HepG2 (cell line): ENCODE data around the gene CASD1. TPM values are rescaled to one million over a fixed set of nuclear protein-coding genes. Genes with fewer than 3 reads are reported as not detected.

Experiments used
- BCL6 ChIP-seq: IDR thresholded peaks from 2 replicates; pipeline ENCODE4 v1.6.1; 2016; ENCODE audit warnings: missing genetic modification reagents, missing compliant biosample characterization
- BORCS8-MEF2B ChIP-seq: sonication (generic); formaldehyde crosslinking; IDR thresholded peaks from 2 replicates; pipeline ENCODE4 v1.8.0; 2022; ENCODE audit warnings: mild to moderate bottlenecking, missing genetic modification reagents
- GABPB1 ChIP-seq: IDR thresholded peaks from 2 replicates; pipeline ENCODE4 v1.6.1; 2016; ENCODE audit warnings: mild to moderate bottlenecking, missing genetic modification reagents, moderate library complexity, missing compliant biosample characterization
- HHEX ChIP-seq: IDR thresholded peaks from 2 replicates; pipeline ENCODE4 v1.6.1; 2016; ENCODE audit warnings: control low read depth
- IKZF4 ChIP-seq: sonication (generic); formaldehyde crosslinking; IDR thresholded peaks from 2 replicates; pipeline ENCODE4 v1.5.1; 2020; ENCODE audit warnings: borderline replicate concordance, mild to moderate bottlenecking, low read depth, missing genetic modification reagents; ENCODE audit errors: not compliant biosample characterization
- SNAI1 ChIP-seq: sonication (generic); formaldehyde crosslinking; IDR thresholded peaks from 2 replicates; pipeline ENCODE4 v1.5.0; 2020; ENCODE audit warnings: mild to moderate bottlenecking, missing genetic modification reagents, borderline replicate concordance
- THAP9 ChIP-seq: sonication (generic); formaldehyde crosslinking; IDR thresholded peaks from 2 replicates; pipeline ENCODE4; 2020; ENCODE audit warnings: missing genetic modification reagents, mild to moderate bottlenecking, borderline replicate concordance
- ZBTB14 ChIP-seq: sonication (generic); formaldehyde crosslinking; IDR thresholded peaks from 2 replicates; pipeline ENCODE4 v1.4.0; 2020; ENCODE audit warnings: missing genetic modification reagents
- ZBTB43 ChIP-seq: sonication (generic); formaldehyde crosslinking; conservative IDR thresholded peaks from 2 replicates; pipeline ENCODE4 v1.4.0; 2020; ENCODE audit warnings: missing genetic modification reagents
- ZEB1 ChIP-seq: IDR thresholded peaks from 2 replicates; pipeline ENCODE4 v1.6.1; 2012; ENCODE audit warnings: mild to moderate bottlenecking, low read depth, inconsistent platforms; ENCODE audit not compliant: insufficient replicate concordance
- ZFP36L2 ChIP-seq: sonication (generic); formaldehyde crosslinking; IDR thresholded peaks from 2 replicates; pipeline ENCODE4 v1.4.0; 2020; ENCODE audit warnings: missing genetic modification reagents
- ZFP62 ChIP-seq: sonication (generic); formaldehyde crosslinking; IDR thresholded peaks from 2 replicates; pipeline ENCODE4 v1.4.0; 2020; ENCODE audit warnings: missing genetic modification reagents
- ZNF280D ChIP-seq: sonication (generic); formaldehyde crosslinking; IDR thresholded peaks from 2 replicates; pipeline ENCODE4 v1.5.1; 2020; ENCODE audit warnings: mild to moderate bottlenecking, missing genetic modification reagents
- ZNF547 ChIP-seq: sonication (generic); formaldehyde crosslinking; IDR thresholded peaks from 2 replicates; pipeline ENCODE4 v1.5.1; 2020; ENCODE audit warnings: mild to moderate bottlenecking, missing genetic modification reagents
- ZNF629 ChIP-seq: sonication (generic); formaldehyde crosslinking; conservative IDR thresholded peaks from 2 replicates; pipeline ENCODE4 v1.5.0; 2020; ENCODE audit warnings: missing genetic modification reagents
- ZNF703 ChIP-seq: sonication (generic); formaldehyde crosslinking; IDR thresholded peaks from 2 replicates; pipeline ENCODE4 v1.5.1; 2020; ENCODE audit warnings: missing genetic modification reagents, mild to moderate bottlenecking, moderate library complexity, borderline replicate concordance
- ZNF749 ChIP-seq: sonication (generic); formaldehyde crosslinking; IDR thresholded peaks from 2 replicates; pipeline ENCODE4 v1.8.0; 2022; ENCODE audit warnings: mild to moderate bottlenecking, missing genetic modification reagents, moderate library complexity, borderline replicate concordance
- ZSCAN22 ChIP-seq: sonication (generic); formaldehyde crosslinking; IDR thresholded peaks from 2 replicates; pipeline ENCODE4 v1.4.0; 2020; ENCODE audit warnings: mild to moderate bottlenecking, missing genetic modification reagents
- ZSCAN25 ChIP-seq: sonication (generic); formaldehyde crosslinking; IDR thresholded peaks from 2 replicates; pipeline ENCODE4 v1.8.0; 2022; ENCODE audit warnings: mild to moderate bottlenecking, missing genetic modification reagents
- polyA plus RNA-seq, 8 experiments: library from polyadenylated mRNA; depleted of rRNA in 3 of 8; stranded (reverse) in 7 of 8; unstranded in 1 of 8; fragments of >200 nt; fragmentation: Illumina TruSeq in 4 of 8; extraction: Trizol in 4 of 8; gene quantifications; 2 replicates each; pipeline versions ENCODE4 v1.2.1 to v1.2.3, GENCODE V29; 2011 to 2016; ENCODE audit warnings: low read depth in 4 of 8, missing spikeins in 1 of 8, mixed read lengths in 1 of 8; ENCODE audit not compliant: insufficient read depth in 1 of 8
- total RNA-seq, 5 experiments: library from RNA; depleted of rRNA; stranded (reverse); fragments of >200 nt; fragmentation: Illumina TruSeq; extraction: Trizol; gene quantifications; 2 replicates each; pipeline ENCODE4 v1.2.3, GENCODE V29; 2016; ENCODE audit warnings: low read depth in 1 of 5
- TF ChIP-seq, protein P1 (sequence below): sonication (generic); formaldehyde crosslinking; IDR thresholded peaks from 2 replicates; pipeline ENCODE4 v1.9.0; 2021; ENCODE audit warnings: missing genetic modification reagents, borderline replicate concordance

Gene CASD1
- total and polyA plus RNA-seq, 2 of the 13 experiments (the other 11 are each of a cell fraction or from before 2014, with no cell fraction given) = 22.9 to 32.6 TPM

GRCh38 chr7:94509887-94510581 is 425 bp downstream of the CASD1 start (continued):
- TF ChIP-seq ZBTB43 (0 out of 2 replicates have a peak, but pooled peaks have one; percentile 49), ZNF280D (no peak), SNAI1 (CRISPR knock-in tag) (no peak), ZFP36L2 (CRISPR knock-in tag) (no peak), ZEB1 (no peak), ZSCAN25 (CRISPR knock-in tag) (peak; percentile 55), ZFP62 (CRISPR knock-in tag) (no peak), ZBTB14 (CRISPR knock-in tag) (no peak), IKZF4 (peak; percentile 71), HHEX (CRISPR knock-in tag) (no peak), ZNF629 (CRISPR knock-in tag) (no peak), GABPB1 (CRISPR knock-in tag) (peak; percentile 64; the same call in 1 of the 2 replicates), ZNF703 (CRISPR knock-in tag) (0 out of 2 replicates have a peak, but pooled peaks have one; percentile 64), ZNF749 (CRISPR knock-in tag) (peak; percentile 74; the same call in 1 of the 2 replicates), BORCS8-MEF2B (CRISPR knock-in tag) (peak; percentile 68; the same call in 1 of the 2 replicates), ZNF547 (no peak), ZSCAN22 (CRISPR knock-in tag) (no peak), BCL6 (CRISPR knock-in tag) (peak; percentile 8; the same call in 1 of the 2 replicates), THAP9 (CRISPR knock-in tag) (no peak)
- TF ChIP-seq, protein P1, sequence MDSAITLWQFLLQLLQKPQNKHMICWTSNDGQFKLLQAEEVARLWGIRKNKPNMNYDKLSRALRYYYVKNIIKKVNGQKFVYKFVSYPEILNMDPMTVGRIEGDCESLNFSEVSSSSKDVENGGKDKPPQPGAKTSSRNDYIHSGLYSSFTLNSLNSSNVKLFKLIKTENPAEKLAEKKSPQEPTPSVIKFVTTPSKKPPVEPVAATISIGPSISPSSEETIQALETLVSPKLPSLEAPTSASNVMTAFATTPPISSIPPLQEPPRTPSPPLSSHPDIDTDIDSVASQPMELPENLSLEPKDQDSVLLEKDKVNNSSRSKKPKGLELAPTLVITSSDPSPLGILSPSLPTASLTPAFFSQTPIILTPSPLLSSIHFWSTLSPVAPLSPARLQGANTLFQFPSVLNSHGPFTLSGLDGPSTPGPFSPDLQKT (CRISPR knock-in tag) = no peak
